ENCODE results near the gene SSX2.
"Not testable (repeated sequence)": the region's sequence is repeated elsewhere in the genome, so short reads cannot be mapped to it uniquely, and the experiment has no call there.

The SSX2 gene

GRCh38 chrX:52707078-52707477 lies at the start of gene SSX2:
Gene SSX2, minus strand, starts transcription at chrX:52707178. Its CDS starts 1,429 bp downstream, at chrX:52705749.
- not testable (repeated sequence) for DNase-seq (ENCODE audit: low read depth, low spot score); H3K4me3 ChIP-seq; H3K27ac ChIP-seq; H3K36me3 ChIP-seq (ENCODE audit: insufficient read depth, low read length); H3K9me3 ChIP-seq (ENCODE audit: low read depth, low read length); H3K9ac ChIP-seq (ENCODE audit: insufficient read length)

GRCh38 chrX:52750952-52751351 lies 44.0 kb upstream of the SSX2 start, which contains the start of gene SSX2B:
Gene SSX2B, plus strand, starts transcription at chrX:52751252. Its CDS starts 1,429 bp downstream, at chrX:52752681.
- not testable (repeated sequence) for H3K36me3 ChIP-seq (ENCODE audit: insufficient read depth, low read length); H3K27ac ChIP-seq; DNase-seq (ENCODE audit: low read depth, low spot score); H3K9ac ChIP-seq (ENCODE audit: insufficient read length); H3K9me3 ChIP-seq (ENCODE audit: low read depth, low read length); H3K4me3 ChIP-seq

GRCh38 chrX:52692034-52692433 lies 14.9 kb downstream of the SSX2 start:
- not testable (repeated sequence) for H3K36me3 ChIP-seq (ENCODE audit: insufficient read depth, low read length); H3K9me3 ChIP-seq (ENCODE audit: low read depth, low read length); H3K27ac ChIP-seq; DNase-seq (ENCODE audit: low read depth, low spot score); H3K4me3 ChIP-seq; H3K9ac ChIP-seq (ENCODE audit: insufficient read length)

- H3K4me3 ChIP-seq; H3K9me3 ChIP-seq (ENCODE audit: low read depth, low read length); H3K9ac ChIP-seq (ENCODE audit: insufficient read length): not testable (repeated sequence)
Observed at GRCh38 chrX:52662218-52662617, 44.8 kb downstream of the SSX2 start.

GRCh38 chrX:52655475-52655874 lies 51.5 kb downstream of the SSX2 start:
- DNase-seq (ENCODE audit: low read depth, low spot score); H3K27ac ChIP-seq; H3K36me3 ChIP-seq (ENCODE audit: insufficient read depth, low read length); H3K4me3 ChIP-seq; H3K9ac ChIP-seq (ENCODE audit: insufficient read length); H3K9me3 ChIP-seq (ENCODE audit: low read depth, low read length): not testable (repeated sequence)

More at GRCh38 chrX:52662218-52662617, 44.8 kb downstream of the SSX2 start:
- not testable (repeated sequence) for H3K27ac ChIP-seq; DNase-seq (ENCODE audit: low read depth, low spot score); H3K36me3 ChIP-seq (ENCODE audit: insufficient read depth, low read length)

- H3K27ac ChIP-seq; H3K4me3 ChIP-seq; H3K9ac ChIP-seq (ENCODE audit: insufficient read length); H3K9me3 ChIP-seq (ENCODE audit: low read depth, low read length); DNase-seq (ENCODE audit: low read depth, low spot score); H3K36me3 ChIP-seq (ENCODE audit: insufficient read depth, low read length): not testable (repeated sequence)
Observed at GRCh38 chrX:52654800-52655199, 52.2 kb downstream of the SSX2 start, which contains the start of gene SSX7. Gene SSX7, minus strand, starts transcription at chrX:52654900. Its CDS starts 1,428 bp downstream, at chrX:52653472.

GRCh38 chrX:52650676-52651075 lies 56.3 kb downstream of the SSX2 start:
- not testable (repeated sequence) for DNase-seq (ENCODE audit: low read depth, low spot score); H3K27ac ChIP-seq; H3K9ac ChIP-seq (ENCODE audit: insufficient read length); H3K36me3 ChIP-seq (ENCODE audit: insufficient read depth, low read length); H3K9me3 ChIP-seq (ENCODE audit: low read depth, low read length); H3K4me3 ChIP-seq

GRCh38 chrX:52648956-52649355 lies 58.0 kb downstream of the SSX2 start:
- not testable (repeated sequence) for H3K9ac ChIP-seq (ENCODE audit: insufficient read length); H3K4me3 ChIP-seq; DNase-seq (ENCODE audit: low read depth, low spot score); H3K36me3 ChIP-seq (ENCODE audit: insufficient read depth, low read length); H3K9me3 ChIP-seq (ENCODE audit: low read depth, low read length); H3K27ac ChIP-seq

Data from SK-N-MC (cell line).